Mucosa of rectum (tissue), 2 donors: ENCODE measurements around the gene RSRP1.
A peak's percentile ranks its signal among the peaks of the same experiment; 100 is the strongest.

ENCODE experiments used
- H3K27ac ChIP-seq, 2 donors: one replicate each; pipeline ENCODE4 v1.7.0; 2013; ENCODE audit warnings: inconsistent platforms in 2 of 2, low read depth in 2 of 2, low read length in 2 of 2
- H3K27me3 ChIP-seq, 2 donors: one replicate each; pipeline ENCODE4 v1.7.0; 2013; ENCODE audit warnings: low read length in 2 of 2; ENCODE audit not compliant: control insufficient read depth in 2 of 2, insufficient read depth in 2 of 2
- H3K36me3 ChIP-seq, 2 donors: one replicate each; pipeline ENCODE4 v1.7.0; 2013; ENCODE audit warnings: low read length in 2 of 2; ENCODE audit not compliant: control insufficient read depth in 2 of 2, insufficient read depth in 2 of 2
- H3K4me1 ChIP-seq, 2 donors: one replicate each; pipeline ENCODE4 v1.7.0; 2013; ENCODE audit warnings: low read length in 2 of 2, mild to moderate bottlenecking in 1 of 2; ENCODE audit not compliant: control insufficient read depth in 2 of 2, insufficient read depth in 2 of 2
- H3K4me3 ChIP-seq, 2 donors: one replicate each; pipeline ENCODE4 v1.7.0; 2013; ENCODE audit warnings: low read length in 2 of 2
- H3K9ac ChIP-seq, 2 donors: one replicate each; pipeline ENCODE4 v1.7.0; 2013; ENCODE audit warnings: low read length in 2 of 2, low read depth in 1 of 2, mild to moderate bottlenecking in 1 of 2
- H3K9me3 ChIP-seq, 2 donors: one replicate each; pipeline ENCODE4 v1.7.0; 2013; ENCODE audit warnings: low read length in 2 of 2; ENCODE audit not compliant: control insufficient read depth in 2 of 2
- donor health status: healthy.
- donor health status: Normal muscosa, but diverticular disease.

The RSRP1 gene

GRCh38 chr1:25256578-25256965 lies 9.3 kb upstream of the RSRP1 start:
- H3K36me3 ChIP-seq: peaks cover 0 to 3% of the 10 kb centered on the region in 2 donors
- H3K9ac ChIP-seq: no peak overlapping the region
- H3K9me3 ChIP-seq: no peaks in the 10 kb centered on the region
- no peaks in the 10 kb centered on the region for H3K4me1 ChIP-seq
- no peaks in the 10 kb centered on the region for H3K27me3 ChIP-seq
- H3K4me3 ChIP-seq: no peak overlapping the region
- no peak overlapping the region for H3K27ac ChIP-seq

GRCh38 chr1:25255706-25256577 lies 8.7 kb upstream of the RSRP1 start:
- Histone ChIP-seq H3K4me3 (no peak overlapping the region), H3K27ac (no peak overlapping the region), H3K4me1 (no peaks in the 10 kb centered on the region), H3K9ac (no peak overlapping the region), H3K36me3 (peaks cover 0 to 3% of the 10 kb centered on the region in 2 donors), H3K9me3 (no peaks in the 10 kb centered on the region), H3K27me3 (no peaks in the 10 kb centered on the region)

- H3K9ac ChIP-seq: peak overlapping the region in 1 of 2 donors; percentile 7
- H3K36me3 ChIP-seq: peaks cover 0 to 3% of the 10 kb centered on the region in 2 donors
- no peak overlapping the region for H3K27ac ChIP-seq
- H3K27me3 ChIP-seq: no peaks in the 10 kb centered on the region
- H3K4me3 ChIP-seq: no peak overlapping the region
- no peaks in the 10 kb centered on the region for H3K4me1 ChIP-seq
- no peaks in the 10 kb centered on the region for H3K9me3 ChIP-seq
Observed at GRCh38 chr1:25253911-25254310, 6.7 kb upstream of the RSRP1 start.

GRCh38 chr1:25247829-25248754 lies 838 bp upstream of the RSRP1 start:
- H3K9ac ChIP-seq: peak overlapping the region; percentile 99 to 100

GRCh38 chr1:25246600-25247023 lies 642 bp downstream of the RSRP1 start:
- Histone ChIP-seq H3K4me1 (peaks cover 16 to 17% of the 10 kb centered on the region in 2 donors), H3K4me3 (peak overlapping the region; percentile 87 to 97), H3K36me3 (peaks cover 42% of the 10 kb centered on the region in 2 donors), H3K9me3 (no peaks in the 10 kb centered on the region), H3K9ac (peak overlapping the region; percentile 99 to 100), H3K27me3 (no peaks in the 10 kb centered on the region), H3K27ac (peak overlapping the region; percentile 98 to 99)

More at GRCh38 chr1:25247829-25248754, 838 bp upstream of the RSRP1 start:
- peaks cover 16 to 17% of the 10 kb centered on the region in 2 donors for H3K4me1 ChIP-seq
- no peaks in the 10 kb centered on the region for H3K27me3 ChIP-seq
- H3K27ac ChIP-seq: peak overlapping the region; percentile 98 to 99
- peaks cover 28% of the 10 kb centered on the region in 2 donors for H3K36me3 ChIP-seq
- no peaks in the 10 kb centered on the region for H3K9me3 ChIP-seq
- H3K4me3 ChIP-seq: peak overlapping the region; percentile 87 to 97

- Histone ChIP-seq H3K4me1 (peaks cover 17% of the 10 kb centered on the region in 2 donors), H3K9me3 (no peaks in the 10 kb centered on the region), H3K27me3 (no peaks in the 10 kb centered on the region), H3K36me3 (peaks cover 42% of the 10 kb centered on the region in 2 donors), H3K9ac (peak overlapping the region; percentile 99 to 100), H3K27ac (peak overlapping the region; percentile 98 to 99), H3K4me3 (peak overlapping the region; percentile 87 to 97)
Observed at GRCh38 chr1:25245809-25246599, 1.2 kb downstream of the RSRP1 start.

- no peaks in the 10 kb centered on the region for H3K27me3 ChIP-seq
- H3K9me3 ChIP-seq: no peaks in the 10 kb centered on the region
- peak overlapping the region; percentile 28 to 99 for H3K9ac ChIP-seq
- no peak overlapping the region for H3K27ac ChIP-seq
- H3K36me3 ChIP-seq: peaks cover 42% of the 10 kb centered on the region in 2 donors
- peaks cover 22 to 23% of the 10 kb centered on the region in 2 donors for H3K4me1 ChIP-seq
- H3K4me3 ChIP-seq: peak overlapping the region; percentile 87 to 97
Observed at GRCh38 chr1:25245393-25245792, 1.9 kb downstream of the RSRP1 start.

GRCh38 chr1:25243907-25244306 lies 3.3 kb downstream of the RSRP1 start:
- Histone ChIP-seq H3K4me1 (peaks cover 31 to 32% of the 10 kb centered on the region in 2 donors), H3K36me3 (peaks cover 42% of the 10 kb centered on the region in 2 donors), H3K9me3 (no peaks in the 10 kb centered on the region), H3K4me3 (no peak overlapping the region), H3K9ac (no peak overlapping the region), H3K27me3 (no peaks in the 10 kb centered on the region), H3K27ac (no peak overlapping the region)

GRCh38 chr1:25239681-25240541 lies 7.3 kb downstream of the RSRP1 start:
- Histone ChIP-seq H3K4me3 (peak overlapping the region; percentile 88 to 90), H3K27ac (peak overlapping the region; percentile 95 to 97), H3K9ac (peak overlapping the region; percentile 82 to 89), H3K36me3 (peaks cover 31 to 32% of the 10 kb centered on the region in 2 donors), H3K27me3 (no peaks in the 10 kb centered on the region), H3K4me1 (peaks cover 29 to 33% of the 10 kb centered on the region in 2 donors), H3K9me3 (no peaks in the 10 kb centered on the region)
